Cerebellar cortex (tissue), 1 donor: ENCODE measurements around the gene CNST.
A peak's percentile ranks its signal among the peaks of the same experiment; 100 is the strongest.
"Not testable (repeated sequence)": the region's sequence is repeated elsewhere in the genome, so short reads cannot be mapped to it uniquely, and the experiment has no call there.

ENCODE experiments used
- DNase-seq: peaks from one replicate; pipeline ENCODE4 v3.0.0-alpha.2; 2015; ENCODE audit warnings: low spot score

The CNST gene

DNA sequence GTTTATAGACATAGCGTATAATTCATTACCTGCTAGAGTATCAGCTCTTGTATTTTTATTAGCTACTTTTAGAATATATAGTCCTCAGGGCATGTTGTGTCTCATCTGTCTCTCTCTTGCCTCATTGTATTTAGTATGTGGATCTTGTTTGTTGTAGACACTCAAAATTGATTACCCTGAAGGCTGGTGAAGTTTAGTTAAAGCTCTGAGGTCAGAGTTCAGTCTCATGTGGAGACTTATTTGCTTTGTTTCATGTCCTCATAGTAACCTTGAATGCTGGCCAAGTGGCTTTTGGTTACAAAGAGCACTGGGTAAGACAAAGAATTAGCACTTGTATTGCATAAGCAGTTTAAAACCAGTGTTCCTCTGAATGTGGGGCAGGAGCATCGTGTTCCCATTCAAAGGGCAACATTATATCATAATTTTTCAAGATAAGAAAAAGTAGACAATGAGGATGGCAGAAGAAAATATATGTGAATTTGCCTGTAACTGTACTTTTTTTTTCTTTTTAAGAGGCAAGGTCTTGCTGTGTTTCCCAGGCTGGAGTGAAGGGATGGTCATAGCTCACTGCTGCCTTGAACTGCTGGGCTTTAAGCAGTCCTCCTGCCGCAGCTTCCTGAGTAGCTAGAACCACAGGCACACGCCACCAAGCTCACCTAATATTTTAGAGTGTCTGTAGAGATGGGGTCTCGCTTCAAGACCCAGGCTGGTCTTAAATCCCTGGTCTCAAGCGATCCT, 17.4 kb downstream of the CNST start:
- no peak for DNase-seq

DNA sequence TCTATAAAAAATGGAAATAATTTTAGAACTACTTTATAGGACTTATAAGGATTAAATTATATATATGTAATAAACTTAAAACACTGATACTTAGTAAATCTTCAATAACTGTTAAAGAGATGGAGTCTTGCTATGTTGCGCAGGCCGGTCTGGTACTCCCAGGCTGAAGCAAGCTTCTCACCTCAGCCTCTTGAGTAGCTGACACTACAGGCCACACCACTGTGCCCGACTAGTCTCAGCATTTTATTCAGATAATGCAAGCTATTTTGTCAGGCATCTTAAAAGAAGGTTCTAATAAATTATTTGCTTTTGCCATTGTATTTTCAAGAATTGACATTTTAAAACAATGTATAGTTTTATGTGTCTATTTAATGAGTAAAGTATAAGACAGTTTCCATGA, 20.8 kb downstream of the CNST start:
- no peak for DNase-seq

DNA sequence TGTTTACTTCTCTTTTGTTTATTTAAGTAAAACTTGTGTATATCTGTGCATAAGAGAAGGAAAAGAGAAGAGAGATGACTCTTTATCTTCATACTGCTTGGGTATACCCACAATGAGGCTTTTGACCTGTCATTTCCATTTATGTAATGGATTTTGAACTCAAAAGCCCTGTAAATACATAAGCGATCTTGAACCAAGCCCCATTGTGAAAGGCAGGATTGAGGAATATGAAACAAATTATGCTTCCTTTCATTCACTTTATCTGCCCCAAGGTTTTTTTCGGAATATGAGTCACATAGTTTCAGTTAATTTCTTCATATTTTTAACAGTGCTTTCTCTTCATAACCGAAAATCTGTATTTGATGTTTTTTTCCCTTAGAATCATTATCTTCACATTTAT, 21.4 kb downstream of the CNST start:
- DNase-seq, result no peak

DNA sequence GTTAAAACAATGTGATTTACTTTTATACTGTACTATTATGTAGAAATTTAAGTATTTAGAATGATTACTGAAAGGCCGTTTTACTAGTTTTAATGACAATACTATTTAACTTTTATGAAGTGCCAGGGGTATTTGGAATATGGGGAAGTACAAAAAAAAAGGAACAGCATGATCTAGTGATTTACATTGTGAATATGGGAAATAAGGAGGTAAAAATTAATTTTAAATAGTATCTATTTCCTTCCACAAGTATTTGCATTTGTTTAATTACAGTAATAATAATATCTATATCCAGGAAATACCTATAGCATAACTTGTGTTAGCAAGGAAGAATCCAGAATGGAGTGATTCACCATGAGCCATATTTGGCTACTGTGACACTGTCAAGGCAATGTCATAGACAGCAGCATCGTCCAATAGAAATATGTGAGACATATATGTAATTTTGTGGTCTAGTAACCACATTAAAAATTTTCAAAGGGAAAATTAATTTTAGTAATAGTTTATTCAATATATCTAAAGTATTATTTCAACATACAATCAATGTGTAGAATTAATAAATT, 22.0 kb downstream of the CNST start:
- no peak for DNase-seq

DNA sequence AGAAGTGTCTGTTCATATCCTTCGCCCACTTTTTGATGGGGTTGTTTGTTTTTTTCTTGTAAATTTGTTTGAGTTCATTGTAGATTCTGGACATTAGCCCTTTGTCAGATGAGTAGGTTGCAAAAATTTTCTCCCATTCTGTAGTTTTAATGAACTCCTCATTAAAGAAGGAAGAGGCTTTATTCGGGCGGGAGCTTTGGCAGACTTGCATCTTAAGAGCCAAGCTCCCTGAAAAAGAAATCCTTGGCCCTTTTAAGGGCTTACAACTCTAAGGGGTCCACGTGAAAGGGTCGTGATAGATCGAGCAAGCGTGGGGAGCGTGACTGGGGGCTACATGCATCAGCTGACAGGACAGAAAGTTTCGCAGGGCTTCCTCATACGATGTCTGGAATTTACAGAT, 23.7 kb downstream of the CNST start:
- DNase-seq, result not testable (repeated sequence)

DNA sequence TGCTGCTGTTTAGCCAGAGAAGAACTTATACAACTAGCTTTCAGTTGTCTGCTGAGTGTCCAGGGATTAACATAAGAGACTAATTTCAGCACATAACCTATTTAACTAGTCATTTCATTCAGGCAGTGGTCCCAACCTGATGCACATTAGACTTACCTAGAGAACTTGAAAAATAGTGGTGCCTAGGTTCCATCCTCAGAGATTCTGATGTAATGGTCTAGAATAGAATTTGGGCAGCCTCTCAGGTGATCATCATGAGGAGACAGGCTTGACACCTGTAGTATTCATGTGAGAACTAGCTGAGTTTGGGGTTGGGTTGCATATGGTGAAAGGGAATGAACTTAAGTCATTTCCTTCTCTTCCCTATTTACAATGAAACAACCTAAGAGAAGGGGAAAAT, 24.8 kb downstream of the CNST start:
- no peak for DNase-seq

DNA sequence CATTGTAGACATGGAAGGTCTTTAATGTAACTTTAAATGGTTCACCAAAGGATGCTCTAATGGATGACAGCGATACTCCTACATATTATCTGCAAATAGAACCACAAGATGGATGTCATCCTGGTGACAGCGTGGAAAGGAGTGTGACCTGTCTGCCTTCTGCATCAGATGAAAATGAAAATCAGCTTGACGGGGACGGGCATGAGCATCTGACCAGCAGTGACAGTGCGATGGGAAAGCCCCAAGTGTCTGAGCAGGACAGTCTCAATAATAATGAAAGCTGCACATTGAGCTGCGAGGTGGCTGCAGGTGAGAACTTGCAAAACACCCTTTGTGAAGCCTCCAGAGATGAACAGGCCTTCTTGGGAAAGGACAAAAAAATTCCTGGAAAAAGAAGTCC, 25.2 kb downstream of the CNST start:
- no peak for DNase-seq

DNA sequence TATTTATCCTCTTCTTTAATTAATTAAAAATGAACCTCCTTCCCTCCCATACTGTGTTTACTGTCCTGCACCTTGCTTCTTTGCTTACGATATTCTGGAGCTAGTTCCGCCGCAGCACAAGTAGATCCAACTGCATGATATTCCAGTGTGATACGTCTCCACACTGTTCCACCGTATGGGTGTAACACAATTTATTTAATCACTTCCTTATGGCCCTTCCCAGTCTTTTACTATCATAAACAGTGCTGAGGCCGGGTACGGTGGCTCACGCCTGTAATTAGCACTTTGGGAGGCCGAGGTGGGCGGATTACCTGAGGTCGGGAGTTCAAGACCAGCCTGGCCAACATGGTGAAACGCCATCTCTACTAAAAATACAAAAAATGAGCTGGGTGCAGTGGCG, 25.7 kb downstream of the CNST start:
- no peak for DNase-seq

DNA sequence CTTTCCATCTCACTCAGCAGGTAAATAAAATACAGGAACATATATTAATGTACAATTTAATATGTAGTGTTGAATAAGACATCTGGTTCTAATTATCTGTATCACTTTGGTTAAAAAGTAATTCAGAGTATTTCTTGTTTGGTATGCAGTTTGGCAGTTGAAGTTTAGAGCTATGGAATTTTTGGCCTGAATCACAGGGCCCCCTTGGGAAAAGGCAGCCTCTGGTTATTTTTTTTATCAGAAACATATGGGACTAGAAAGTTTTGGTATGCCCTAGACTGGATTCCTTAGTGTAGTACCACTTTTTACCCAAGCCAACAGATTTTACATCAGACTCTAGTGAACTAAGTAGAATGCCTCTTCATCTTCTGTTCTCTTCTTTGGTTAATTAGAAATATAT, 26.4 kb downstream of the CNST start:
- no peak for DNase-seq

DNA sequence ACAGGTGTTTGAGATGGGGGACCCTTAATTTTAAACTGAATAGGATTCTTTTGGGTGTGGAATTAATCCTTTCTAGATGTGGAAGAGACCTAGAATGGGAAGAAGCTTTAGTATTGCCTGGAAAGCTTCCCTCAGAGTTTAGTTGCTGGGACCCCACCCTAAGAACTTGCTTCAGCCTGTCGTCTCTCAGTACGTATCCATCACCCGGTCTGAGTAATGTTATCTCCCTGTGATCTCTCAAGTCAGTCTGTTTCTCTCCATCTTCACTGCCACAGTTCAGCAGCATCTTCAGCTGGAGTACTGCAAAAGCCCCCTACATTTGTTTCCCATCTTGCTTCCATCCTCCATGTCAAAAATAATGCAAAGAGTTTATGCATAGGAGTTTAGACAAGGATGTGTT, 28.9 kb downstream of the CNST start:
- DNase-seq, result no peak

DNA sequence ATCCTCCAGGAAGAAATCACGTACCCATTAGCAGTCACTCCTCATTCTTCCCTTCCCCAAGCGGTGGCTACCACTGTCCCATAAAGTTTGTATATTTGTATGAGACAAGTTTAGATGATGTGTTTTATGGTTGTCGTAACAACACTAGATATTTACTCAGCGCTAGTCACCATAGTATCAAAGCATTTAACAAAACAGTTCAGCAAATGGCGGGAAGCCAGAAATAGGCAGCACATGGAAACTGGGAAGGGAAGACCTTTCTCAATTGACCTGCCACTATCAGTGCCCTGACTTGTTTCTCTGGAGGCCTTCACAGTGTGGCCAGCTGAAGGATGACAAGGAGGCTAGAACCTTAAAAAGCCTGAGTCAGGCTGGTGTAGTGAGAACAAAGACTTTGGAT, 31.1 kb downstream of the CNST start:
- no peak for DNase-seq

DNA sequence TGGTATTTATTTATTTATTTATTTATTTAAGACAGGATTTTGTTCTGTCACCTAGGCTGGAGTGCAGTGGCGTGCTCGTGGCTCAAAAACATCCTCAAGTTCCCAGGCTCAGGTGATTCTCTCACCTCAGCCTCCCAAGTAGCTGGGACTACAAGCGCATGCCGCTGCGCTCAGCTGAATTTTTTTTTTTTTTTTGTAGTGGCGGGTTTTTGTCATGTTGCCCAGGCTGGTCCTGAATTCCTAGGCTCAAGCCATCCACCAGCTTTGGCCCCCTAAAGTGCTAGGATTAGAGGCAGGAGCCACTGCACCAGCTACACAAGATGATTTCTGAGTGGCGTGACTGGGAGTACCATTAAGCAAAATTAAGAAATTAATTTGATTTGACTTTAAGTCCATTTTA, 31.7 kb downstream of the CNST start:
- peak; percentile 52 for DNase-seq

DNA sequence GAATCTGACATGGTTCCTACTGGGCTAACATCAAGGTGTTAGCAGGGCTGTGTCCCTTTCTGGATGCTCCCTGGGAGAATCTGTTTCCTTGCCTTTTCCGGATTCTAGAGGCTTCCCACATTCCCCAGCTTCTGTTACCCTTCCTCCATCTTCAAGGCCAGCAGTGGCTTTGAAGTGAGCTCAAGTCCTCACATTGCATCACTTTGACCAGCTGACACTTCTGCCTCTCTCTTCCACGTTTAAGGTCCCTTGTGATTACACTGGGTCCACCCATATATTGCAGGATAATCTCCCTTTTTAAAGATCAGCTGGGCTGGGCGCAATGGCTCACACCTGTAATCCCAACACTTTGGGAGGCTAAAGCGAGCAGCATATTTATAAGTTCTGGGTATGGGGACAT, 33.1 kb downstream of the CNST start:
- no peak for DNase-seq

DNA sequence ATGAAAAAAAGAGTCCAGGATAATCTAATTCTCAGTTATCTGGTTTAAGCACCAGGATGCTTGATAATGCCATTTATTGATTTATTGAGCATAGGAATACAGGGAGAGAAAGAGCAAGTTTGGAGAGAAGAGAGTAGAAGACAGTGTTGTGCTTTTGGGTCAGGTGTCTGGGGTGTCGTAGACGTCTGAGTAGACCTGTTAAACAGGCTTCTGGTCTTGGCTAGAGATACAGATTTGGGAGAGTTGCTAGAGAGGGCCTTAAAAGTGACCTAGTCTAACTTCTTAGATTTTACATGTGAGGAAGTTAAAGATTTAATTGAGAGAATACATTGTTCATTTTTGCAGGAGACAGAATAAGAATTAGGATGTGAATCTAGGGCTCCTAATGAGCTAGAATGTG, 34.3 kb downstream of the CNST start:
- no peak for DNase-seq

DNA sequence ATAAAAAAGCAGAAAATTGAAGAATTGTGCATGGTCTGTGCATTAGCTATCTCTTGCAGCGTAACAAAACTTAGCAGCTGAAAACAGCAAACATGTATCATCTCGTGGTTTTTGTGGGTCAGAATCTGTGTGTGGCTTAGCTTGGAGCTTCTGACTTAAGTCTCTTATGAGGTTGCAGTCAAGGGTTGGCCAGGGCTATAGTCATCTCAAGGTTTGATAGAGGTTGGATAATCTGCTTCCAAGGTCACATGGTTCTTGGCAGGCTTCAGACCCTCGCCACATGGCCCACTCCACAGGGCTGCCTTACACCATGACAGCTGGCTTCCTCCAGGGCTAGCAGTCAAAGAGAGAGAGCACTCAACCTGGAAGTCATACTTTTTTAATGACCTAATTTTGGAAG, 35.9 kb downstream of the CNST start:
- peak; percentile 88 for DNase-seq

DNA sequence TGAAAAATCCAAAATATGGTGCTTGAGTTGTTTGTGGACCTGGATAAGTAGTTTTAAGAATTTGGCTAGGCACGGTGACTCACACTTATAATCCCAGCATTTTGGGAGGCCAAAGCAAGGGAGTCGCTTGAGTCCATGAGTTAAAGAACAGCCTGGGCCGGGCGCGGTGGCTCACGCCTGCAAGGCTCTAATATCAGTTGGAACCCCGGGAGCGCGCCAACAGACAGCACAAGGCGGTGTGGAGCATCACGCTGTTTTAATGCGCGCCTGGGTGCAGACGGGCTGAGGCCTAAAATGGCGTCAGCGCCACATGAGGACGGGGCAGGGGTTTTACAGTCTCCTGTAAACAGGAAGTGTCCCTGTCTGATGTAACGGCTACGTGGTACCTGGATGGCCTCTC, 39.0 kb downstream of the CNST start:
- not testable (repeated sequence) for DNase-seq

DNA sequence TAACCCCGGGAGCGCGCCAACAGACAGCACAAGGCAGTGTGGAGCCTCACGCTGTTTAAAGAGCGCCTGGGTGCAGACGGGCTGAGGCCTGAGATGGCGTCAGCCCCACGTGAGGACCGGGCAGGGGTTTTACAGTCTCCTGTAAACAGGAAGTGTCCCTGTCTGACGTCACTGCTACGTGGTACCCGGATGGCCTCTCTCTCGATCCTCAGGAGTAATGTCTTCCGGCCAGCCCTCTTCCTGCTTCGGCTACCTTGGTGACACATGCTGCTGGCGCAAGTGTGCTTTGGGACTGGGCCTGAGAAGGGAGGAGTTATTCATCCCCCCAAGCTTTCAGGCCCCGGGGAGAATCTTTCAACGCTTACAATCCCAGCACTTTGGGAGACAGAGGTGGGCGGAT, 41.2 kb downstream of the CNST start:
- no peak for DNase-seq

DNA sequence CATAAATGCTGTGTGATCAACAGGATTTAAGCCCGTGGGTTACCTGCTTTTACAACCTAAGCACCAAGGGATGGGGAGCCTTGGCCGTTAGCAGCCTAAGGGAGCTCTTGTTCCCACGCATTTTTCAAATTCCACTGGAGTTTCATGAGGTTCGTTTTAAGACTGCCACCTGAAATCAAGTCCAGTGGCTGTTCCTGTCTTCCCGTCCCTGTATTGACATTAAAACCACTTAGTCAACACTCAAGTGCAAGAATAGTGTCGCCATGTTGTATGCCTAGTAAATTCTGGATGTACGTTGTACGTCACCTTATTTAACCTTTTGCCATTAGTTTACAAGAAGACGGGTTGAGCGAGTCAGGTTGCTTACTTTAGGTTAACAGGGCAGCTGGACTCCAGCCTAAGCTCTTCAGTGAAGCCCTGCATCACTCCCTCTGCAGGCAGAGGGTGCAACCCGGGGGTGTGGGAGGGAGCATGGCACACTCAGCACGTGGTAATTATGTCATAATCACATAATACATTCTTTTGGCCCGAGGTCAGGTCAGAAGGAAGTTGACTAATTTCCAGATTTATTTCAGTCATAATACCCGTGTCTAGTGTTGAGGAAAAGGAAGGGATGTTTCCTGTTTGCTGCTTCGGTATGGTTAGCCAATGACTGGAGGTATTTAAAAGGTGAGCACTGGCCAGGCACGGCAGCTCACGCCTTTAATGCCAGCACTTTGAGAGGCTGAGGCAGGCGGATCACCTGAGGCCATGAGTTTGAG, 42.5 kb downstream of the CNST start:
- peak; percentile 62 for DNase-seq

DNA sequence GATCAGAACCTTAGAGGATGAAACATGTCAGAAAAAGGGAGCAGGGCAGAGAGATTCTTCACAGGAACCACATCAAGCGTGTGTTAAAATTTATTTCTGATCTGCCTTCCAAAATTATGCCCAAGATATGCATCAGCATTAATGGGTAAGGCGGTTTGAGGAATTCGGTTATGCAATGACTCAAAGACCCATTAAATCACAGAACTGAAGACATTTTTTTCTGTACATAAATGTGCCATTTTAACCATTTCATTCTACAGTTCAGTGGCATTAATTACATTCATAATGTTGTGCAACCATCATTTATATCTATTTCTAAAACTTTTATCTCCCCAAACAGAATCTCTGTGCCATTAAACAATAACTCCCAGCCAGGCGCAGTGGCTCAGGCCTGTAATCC, 43.4 kb downstream of the CNST start:
- no peak for DNase-seq

DNA sequence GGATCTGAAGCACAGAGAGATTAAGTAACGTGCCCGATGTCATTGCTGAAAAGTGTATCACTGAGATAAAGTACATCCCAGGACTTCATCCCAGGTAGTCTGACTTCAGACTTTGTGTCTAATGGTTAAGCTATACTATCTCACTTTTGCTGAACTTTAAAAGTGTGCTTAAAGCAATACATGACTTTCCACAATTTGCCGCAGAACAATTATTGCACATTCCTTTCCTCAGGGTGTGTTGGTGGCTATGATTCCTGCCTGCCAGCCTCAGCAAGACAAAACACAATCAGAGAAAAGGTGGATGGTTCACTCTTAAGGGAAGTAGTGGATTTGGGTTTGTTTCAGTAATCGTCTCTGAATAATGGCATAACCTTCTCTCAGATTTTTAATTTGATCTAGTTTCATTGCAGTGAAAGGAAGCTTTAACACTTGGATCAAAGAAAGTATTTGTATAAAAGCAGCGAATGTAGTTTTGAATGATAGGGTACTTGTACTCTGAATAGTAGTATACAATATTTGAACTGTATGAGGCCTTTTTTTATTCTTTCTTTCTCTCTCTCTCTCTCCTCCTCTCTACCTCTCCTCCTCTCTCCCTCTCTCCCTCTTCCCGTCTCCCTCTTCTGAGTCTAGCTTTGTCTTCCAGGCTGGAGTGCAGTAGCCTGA, 47.0 kb downstream of the CNST start:
- DNase-seq, result no peak

DNA sequence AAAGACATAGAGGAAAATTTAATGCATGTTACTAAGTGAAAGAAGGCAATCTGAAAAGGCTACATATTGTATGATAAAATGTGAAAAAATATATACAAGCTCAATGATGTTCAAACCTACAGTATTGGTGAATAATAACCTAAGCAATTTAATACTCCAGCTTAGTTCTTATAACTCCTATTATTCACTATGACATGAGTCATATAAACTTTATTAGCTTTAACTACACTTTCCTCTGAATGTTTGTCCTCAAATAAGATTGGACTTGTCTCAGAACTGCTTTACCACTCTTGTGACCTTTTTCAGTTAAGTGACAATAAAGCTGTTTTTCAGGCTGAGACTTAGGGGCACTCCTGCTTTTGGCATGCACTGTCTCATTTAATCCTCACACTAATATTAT, 50.9 kb downstream of the CNST start:
- DNase-seq, result no peak

DNA sequence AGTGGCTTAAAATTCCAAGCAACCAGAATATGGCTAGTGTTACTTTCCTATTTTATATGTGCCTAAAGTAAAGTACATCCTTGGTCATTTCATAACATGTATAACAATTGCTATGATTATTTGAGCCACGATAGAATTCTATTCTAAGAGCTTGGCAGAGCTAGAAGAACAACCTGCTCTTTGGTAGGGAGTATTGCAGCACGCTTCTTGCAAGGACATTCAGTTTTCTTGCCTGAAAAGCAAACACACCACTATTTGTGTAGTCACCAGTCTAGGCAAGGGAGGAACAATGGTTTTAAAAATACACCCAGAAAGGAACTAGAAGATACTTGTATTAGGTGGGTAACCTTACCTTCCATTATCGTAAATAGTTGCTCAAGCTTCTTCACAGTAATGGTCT, 51.5 kb downstream of the CNST start:
- DNase-seq, result no peak

DNA sequence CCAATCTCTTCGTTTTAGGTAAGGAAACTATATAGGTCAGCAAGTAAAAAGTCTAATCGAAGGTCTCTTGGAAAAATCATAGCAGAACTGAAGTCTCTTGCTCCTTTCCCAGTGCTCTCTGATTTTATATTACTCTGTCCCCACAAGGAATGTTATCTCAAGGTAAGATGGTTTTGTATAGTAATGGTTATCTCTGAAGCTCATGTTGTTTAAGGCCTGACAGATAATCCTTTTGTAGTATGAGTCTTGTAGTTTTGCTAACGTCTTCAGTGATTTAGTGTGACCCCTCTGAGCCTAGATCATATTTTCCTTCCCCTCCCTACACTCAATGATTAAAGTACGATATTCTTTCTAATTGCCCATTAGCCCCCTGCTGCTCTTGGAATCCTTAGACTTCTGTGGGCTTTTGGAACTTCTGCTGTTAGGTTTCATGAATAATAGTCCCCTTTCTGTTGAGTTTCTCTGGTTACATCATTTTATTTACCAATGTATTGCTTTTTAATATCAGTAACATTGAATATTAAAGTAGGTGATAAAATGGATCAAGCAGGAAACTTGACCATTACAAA, 52.1 kb downstream of the CNST start:
- DNase-seq, result no peak
